ENCODE data around the gene GPR78. TPM values are rescaled to one million over a fixed set of nuclear protein-coding genes. Genes with fewer than 3 reads are reported as not detected.

The GPR78 gene, protein sequence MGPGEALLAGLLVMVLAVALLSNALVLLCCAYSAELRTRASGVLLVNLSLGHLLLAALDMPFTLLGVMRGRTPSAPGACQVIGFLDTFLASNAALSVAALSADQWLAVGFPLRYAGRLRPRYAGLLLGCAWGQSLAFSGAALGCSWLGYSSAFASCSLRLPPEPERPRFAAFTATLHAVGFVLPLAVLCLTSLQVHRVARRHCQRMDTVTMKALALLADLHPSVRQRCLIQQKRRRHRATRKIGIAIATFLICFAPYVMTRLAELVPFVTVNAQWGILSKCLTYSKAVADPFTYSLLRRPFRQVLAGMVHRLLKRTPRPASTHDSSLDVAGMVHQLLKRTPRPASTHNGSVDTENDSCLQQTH
- under 1 TPM in 1 of 2 experiments, not detected in 1; 0.08 TPM for total RNA-seq

DNA sequence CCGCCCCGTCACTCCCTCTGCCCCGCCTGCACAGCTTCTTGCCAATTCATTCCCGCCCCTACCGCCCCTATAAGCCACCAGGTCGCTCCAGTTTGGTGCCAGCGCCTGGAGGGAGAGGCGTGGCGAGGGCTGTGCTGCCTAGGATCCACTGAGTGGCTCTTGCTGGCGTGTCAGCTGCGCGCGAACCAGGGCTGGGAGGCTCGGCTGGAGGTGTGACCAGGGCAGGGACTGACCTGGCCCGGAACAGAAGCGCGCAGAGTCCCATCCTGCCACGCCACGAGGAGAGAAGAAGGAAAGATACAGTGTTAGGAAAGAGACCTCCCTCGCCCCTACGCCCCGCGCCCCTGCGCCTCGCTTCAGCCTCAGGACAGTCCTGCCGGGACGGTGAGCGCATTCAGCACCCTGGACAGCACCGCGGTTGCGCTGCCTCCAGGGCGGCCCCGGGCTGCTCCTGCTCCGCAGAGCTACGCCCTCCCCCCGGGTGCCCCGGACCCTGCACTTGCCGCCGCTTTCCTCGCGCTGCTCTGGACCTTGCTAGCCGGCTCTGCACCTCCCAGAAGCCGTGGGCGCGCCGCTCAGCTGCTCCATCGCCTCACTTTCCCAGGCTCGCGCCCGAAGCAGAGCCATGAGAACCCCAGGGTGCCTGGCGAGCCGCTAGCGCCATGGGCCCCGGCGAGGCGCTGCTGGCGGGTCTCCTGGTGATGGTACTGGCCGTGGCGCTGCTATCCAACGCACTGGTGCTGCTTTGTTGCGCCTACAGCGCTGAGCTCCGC, at the start of gene GPR78:
Gene GPR78, plus strand, starts transcription at position 72 of the 773 bp plus-strand sequence. Its CDS starts 591 bp downstream, at position 663.

DNA sequence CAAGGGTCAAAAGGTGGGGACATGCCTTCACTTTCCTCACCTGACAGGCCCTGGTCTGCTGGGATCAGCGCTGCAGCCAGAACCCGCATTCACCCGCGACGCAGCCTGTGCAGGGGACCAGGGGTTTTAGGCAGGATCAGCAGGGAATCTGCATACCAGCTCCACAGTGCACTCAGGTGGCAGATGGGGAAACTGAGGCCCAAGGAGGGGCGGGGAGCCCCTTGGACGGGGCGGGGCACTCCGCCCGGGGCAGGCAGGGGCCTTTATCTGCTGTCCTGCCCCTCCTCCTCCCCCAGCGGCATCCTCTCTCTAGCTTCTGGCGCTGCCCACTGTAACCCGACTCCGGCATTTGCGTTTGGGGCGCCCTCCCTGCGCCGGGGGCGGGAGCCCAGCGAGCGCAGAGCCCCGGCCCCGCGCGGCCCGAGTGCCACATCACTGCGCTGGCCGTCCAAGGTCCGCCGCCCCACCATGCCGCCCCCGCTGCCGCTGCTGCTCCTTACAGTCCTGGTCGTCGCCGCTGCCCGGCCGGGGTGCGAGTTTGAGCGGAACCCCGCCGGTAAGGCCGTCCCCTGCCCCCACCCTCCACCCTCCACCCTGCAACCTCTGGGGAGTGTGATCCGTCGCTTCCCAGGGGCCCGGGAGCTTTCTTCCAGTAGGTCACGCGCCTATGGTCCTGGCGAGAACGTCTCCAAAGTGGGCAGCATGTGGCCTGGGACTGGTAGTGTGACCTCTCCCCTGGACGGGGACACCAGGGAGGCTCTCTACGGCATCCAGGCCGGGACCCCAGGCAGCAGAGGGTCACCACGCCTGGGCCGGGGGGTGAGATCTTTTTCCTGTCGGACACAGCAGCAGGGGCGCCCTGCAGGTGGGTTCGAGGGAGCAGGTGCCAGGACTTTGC, 12.4 kb downstream of the GPR78 start, which contains the start of gene CPZ:
Gene CPZ, plus strand, starts transcription at position 400 of the 898 bp plus-strand sequence. Its CDS starts 69 bp downstream, at position 469.

Other genes starting within 250 kb of the GPR78 start
- 10 to 100 TPM; 14.8 to 15.4 TPM for gene ACOX3, start 139.7 kb upstream of the GPR78 start, total RNA-seq
- gene TRMT44, start 139.6 kb upstream of the GPR78 start, total RNA-seq = 10 to 100 TPM; 21.1 to 23.7 TPM
- gene CPZ, start 12.4 kb downstream of the GPR78 start, total RNA-seq = under 1 TPM; 0.45 to 0.75 TPM

Measured in activated naive CD4-positive, alpha-beta T cell treated with anti-CD3 and anti-CD28 coated beads, Interleukin-2, amount 10 ng/mL, durations not matched to agents 5 hours and 36 hours (primary cell).